GM21390 (cell line): ENCODE measurements around the gene SKI.

Experiments used
- ATAC-seq: cut with Tn5 transposase; IDR thresholded peaks from one replicate; pipeline ENCODE4 v1.9.1; 2021; ENCODE audit not compliant: unreplicated experiment

The SKI gene

DNA sequence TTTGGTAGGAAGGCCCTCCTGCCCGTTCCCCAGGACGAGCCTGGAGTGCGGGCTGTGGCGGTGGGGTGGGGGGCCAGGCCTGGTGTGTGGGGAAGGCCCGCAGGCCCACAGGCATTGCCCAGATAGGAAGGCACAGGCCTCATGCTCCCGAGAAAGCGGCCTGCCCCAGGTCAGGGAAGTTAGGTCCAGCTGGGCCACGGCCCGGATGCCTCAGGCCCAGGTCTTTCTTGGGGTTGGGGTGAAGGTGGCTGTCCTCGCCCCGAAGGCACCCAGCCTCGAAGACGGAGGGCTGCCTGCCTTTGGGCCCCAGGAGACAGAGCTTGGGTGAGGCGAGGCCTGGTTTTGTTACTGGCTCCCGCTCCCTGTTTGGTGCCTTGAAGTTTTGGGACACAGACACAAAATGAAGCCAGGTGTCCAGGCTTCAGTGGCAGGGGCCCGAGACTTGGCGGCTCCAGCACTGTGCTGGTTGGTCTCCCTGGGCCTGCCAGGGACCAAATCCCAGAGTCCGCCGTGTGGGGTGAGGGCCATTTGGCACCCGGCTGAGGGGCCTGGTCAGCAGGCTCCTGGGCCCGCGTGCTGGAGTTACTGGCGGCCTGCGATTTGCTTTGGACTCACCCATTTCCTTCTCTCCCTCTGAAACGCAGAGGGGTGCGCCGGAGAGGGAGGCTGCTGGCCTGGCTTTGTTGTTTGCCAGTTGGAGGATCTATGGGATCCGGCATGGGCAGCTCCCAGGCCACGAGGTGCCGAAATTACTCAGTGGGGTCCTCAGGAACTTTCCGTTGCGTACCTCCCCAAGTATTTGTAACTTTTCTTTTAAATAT is 2.0 kb downstream of the SKI start:
- ATAC-seq = no peak

GRCh38 chr1:2230781-2231531 is 2.8 kb downstream of the SKI start:
- no peak for ATAC-seq

DNA sequence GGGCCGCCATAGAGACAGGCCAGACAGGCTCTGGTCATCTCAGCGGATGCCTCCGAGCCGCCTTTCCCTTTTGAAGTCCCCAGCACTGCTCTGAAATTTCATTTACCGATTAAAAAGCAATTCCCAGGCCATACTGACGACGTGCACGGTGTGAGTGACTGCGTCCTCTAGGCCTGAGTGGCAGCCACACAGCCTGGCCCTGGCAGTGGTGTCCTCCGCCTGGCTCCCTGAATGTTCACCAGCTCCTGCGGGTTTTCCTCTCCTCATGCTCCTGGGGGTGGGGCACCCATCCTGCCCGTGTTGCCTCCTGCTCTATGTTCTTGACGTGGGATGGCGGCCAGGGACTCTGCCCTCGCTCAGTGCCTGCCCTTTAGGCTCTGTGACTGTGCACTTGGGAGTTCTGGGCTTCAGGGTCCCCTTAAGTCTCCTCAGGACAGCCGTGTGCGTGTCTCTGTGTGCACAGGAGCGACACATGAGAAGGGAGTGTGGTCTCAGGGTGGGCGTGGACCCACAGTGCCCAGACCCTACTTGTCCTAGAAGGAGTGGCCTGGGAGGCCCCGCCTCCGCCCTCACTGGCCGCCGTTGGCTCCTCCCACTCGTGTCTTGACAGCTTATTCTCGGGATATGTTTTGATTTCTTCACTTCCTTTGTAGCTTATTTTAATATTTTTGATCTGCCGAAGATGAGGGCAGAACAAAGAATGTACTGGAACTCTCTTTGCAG is 3.6 kb downstream of the SKI start:
- no peak for ATAC-seq

DNA sequence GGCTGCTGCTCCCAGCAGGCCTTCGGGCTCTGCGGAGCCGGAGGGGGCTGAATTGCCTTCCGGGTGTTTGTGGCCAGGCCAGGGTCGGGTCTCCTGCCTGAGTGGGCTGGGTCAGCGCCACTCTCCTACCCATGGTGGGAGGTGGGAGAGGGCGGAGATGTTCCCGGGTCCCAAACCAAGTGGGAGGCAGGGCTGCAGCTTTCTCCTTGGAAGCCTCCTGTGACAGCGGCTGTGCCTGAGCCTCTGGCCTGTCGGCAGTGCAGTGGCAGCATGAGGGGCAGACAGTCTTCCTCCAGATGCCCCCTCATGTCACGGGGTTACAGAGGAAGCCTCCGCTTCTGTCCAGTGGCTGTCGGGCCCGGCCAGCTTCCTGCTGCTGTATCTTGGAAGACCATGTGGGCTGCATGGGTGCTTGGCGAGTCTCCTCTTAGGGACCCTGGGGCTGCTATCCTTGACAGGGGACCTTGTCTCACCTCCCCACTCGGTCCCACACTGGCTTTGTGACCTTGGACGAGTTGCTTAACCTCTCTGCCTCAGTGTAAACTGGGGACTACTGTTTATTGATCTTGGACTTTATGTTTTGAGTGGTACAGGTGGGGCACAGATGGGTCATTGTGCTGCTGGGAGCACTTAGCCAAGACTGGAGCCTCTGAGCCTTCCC is 4.3 kb downstream of the SKI start:
- ATAC-seq = no peak

DNA sequence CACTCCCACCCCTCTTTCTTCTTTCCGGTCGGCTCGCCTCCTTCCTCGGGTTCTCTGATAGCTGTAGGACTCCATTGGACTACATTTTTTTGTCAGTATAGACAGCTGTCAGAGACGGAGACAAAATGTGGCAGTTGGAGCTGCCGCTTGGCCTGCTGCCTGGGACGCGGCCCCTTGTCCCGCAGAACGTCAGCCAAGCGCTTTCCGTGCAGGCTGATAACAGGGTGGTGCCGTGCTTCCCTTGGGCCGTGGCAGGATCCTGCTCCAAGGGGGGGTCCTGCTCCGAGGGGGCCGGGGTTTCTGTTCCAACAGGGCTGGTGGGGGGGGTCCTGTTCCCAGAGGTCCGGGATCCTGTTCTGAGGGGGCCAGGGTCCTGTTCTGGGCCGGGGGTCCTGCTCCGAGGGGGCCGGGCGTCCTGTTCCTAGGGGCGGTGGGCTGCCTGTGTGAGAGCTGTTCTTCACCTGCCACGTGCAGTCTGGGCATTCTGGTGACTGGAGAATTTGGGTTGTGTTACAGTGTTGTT is 4.9 kb downstream of the SKI start:
- no peak for ATAC-seq

DNA sequence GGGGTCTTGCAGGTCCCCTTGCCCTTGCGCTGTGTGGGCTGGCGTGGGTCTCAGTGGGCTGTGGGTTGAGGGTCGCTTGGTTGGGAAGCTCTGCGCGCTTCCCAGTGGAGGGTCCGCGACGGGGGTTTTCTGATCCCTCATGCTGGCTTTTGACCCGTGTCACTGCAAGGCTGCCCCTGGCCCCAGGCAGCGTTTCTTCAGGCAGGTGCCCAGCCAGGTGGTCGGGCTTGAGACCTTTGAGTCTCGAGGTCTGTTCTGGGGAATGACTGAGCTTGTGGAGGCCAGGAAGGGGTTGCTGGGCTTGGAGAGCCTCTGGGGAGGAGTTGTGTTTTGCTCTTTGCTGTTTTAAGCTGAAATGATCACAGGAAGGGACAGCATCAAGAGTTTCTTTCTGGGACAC is 5.3 kb downstream of the SKI start:
- ATAC-seq = no peak

- ATAC-seq = no peak
Observed at GRCh38 chr1:2233997-2234761, 6.1 kb downstream of the SKI start.

DNA sequence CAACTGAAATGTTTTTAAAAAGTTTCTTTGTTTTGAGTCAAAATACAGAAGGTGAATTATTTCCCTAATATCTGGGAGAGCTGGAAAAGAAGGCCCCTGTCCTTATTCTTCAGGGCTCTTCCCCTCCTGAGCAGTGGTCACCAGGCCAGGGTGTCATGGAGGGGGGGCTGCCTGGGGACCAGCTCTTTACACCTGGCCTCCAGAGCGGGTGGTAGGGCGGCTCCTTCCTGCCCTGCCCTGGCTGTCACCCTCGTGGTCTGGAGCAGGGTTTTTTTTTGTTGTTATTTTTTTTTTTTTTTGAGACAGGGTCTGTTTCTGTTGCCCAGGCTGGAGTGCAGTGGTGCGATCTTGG is 6.6 kb downstream of the SKI start:
- ATAC-seq = no peak

GRCh38 chr1:2235300-2235998 is 7.3 kb downstream of the SKI start:
- ATAC-seq = no peak

DNA sequence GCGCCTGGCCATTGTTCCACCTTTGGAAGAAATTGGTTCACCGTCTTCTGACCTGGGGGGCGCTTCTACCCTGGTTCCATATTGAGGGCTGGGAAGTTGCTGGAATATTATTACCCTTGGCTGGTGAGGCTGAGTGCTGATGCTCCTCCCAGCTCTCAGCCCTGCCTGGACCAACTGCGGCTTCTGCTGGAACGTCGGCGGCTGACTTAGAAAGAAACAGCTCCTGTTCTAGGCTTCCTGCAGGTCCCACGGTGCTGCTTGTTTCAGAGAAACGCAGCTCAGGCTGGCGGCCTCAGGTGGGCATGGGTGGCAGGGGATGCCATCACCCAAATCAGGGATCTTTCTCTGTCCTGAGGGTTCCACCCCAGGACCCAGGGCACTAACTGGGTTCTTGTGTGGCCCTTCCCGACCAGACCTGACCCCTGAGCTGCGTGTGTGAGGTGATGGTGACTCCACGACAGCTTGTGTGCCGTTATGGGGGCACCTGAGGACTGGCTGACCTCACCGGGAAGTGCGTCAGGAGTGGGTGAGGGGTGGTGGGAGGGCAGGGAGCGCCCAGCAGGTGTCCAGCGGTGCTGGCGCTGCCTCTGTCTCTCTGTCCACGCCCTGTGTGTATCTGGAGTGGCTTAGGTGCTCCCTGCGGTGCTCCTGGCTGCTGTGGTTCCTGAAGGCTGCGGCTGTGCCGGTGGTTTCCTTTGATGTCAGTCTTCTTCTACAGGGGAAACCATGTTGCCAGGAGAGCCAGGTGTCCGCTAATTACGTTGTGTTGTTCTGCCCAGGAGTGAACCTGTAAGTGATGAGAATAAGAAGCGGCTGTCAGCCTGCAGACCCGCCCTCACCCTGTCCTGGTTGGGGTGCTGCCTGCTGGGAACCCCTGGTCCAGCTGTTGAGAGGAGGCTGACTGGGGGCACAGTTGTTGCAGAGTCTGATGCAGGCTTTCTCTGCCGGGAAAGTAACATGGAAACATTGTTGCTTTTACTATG is 8.9 kb downstream of the SKI start:
- ATAC-seq = no peak

- no peak for ATAC-seq
Observed at GRCh38 chr1:2237773-2238172, 9.7 kb downstream of the SKI start.

DNA sequence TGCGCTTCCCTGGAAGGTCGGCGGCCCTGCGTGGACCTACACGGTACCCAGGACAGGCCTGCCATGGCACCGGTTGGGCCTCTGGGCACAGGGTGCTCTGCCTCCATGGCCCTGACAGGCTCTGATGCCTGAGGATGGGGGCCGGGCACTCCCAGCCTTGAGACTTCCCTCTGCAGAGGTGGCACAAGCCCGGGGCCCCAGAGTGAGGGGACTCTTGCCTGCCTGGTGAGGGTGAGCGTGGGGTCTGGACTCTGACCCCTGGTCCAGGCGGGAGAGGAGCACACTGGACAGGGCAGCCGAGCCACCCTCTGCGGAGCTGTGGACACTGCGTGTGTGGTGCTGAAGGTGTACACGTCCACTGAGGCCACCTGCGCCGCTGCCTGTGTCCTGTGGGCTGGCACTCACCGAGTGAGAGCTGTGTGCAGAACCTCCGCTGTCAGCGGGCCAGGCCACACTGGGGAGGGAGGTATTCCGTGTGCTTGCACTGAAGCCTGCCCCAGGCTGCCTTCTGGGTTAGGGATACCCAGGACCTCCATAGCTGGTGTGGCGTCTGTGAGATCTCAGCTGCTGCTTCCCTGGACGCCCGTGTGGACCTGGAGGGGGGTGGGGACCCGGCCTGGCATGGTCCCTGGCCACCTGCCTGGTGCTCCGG is 10.4 kb downstream of the SKI start:
- ATAC-seq = no peak

DNA sequence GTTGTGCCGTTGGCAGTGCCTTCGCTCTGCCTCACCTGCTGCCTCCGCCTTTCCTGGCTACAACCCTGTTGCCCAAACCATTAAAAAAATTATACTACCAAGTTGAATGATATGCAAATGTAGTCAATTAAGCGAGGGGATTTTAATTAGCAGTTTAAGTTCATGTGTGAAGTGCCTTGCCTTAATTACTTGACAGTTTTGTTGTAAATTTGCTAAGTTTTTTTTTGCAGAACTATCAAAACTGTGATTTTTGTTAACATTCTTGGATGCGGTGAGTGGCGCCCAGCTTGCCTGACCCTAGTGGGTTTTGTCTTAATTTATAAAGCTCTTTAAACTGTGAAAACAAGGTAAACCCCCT is 10.9 kb downstream of the SKI start:
- no peak for ATAC-seq

DNA sequence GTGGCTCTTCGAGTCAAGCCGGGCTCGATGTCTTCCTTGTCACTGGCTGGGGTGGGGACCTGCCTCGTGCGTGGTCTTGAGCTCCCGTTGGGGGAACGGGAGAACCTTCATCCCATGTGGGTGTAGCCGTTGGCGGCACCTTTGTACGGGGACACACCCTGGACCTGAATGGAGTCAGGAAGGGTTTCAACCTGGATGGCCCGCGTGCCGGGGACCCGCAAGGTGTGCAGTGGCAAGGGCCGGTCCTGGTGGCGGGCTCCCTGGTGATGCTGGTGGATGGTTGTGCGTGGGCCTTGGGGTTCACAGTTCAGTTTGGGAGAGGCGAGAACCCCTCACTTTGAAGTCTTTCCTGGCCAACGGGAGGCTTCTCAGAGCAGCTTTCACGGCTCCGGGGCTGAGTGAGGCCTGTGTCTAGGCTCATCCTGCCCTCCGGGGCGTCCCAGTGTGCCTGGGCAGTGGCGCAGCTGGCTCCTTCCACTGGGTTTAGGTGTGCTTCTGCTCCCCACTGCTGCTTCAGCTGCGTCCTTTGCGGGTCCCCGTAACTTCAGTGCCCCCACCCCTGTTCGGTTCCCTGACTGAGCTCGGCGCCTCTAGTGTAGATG is 11.4 kb downstream of the SKI start:
- no peak for ATAC-seq

- ATAC-seq = no peak
Observed at GRCh38 chr1:2240270-2241156, 12.4 kb downstream of the SKI start.

DNA sequence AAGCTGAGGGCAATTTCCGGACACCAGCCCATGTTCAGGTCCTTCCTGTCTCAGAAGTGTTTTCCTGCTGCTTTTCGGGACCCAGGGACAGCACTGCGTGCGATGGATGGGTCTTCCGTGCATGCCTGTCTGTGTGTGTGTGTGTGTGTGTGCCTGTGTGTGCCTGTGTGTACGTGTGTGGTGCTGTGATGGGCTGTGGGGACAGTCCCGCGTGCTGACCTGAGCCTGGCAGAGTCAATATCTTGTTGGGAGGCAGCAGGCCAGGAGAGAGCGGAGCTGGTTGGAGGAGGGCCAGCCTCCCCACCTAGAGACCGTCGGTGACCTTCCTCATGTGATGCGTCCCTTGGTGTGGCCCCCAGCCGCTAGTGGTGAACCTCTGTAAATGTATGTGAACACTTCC is 13.7 kb downstream of the SKI start:
- no peak for ATAC-seq
